ENCODE data around the gene CNTROB. TPM values are rescaled to one million over a fixed set of nuclear protein-coding genes. Genes with fewer than 3 reads are reported as not detected.

CNTROB gene
- total RNA-seq, 2 donors from 2014 or later = 14.0 to 27.0 TPM

DNA sequence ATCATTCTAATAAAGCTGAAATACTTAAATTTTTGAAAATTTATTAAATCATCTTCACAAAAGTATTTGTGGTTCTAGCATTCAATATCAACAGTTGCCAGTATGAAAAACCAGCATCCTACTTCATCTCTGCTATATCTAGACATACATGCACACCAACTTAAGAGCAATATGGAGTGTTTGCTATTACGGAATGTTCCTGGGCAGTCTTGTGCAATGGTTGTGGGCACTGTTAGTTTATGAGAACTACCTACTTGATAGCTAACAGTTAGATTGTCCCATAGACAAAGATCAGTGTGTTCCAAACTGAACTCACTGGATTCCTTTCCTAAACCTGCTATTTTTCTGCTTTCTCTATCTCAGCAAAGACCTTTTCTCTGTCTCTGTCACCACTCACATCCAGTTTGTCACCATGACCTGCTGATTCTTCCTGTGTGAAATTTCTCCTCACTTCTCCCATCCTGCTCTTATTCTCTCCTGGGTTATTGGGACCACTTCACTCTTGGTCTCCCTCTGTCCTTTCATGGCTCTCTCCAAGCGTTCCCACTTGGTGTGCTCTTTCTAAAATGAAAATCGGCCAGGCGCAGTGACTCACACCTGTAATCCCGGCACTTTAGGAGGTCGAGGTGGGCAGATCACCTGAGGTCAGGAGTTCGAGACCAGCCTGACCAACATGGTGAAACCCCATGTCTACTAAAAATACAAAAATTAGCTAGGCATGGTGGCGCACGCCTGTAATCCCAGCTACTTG is 27.7 kb downstream of the CNTROB start:
- TF ChIP-seq CTCF (IDR thresholded peaks at IDR 0.05) = no peak
- TF ChIP-seq POLR2A (IDR thresholded peaks at IDR 0.05) = no peak
- 72 to 74% methylated on average over 8 to 9 of the region's 9 CpGs for WGBS, 2 donors
- Histone ChIP-seq H3K4me3 (no peak overlapping the region), H3K27me3 (no peaks in the 10 kb centered on the region), H3K36me3 (replicated peaks in 1 of 2; ENCODE audit: insufficient read depth in 1 of 2, low read depth in 2 of 2) (no peaks in the 10 kb centered on the region), H3K4me1 (no peaks in the 10 kb centered on the region), H3K9me3 (no peaks in the 10 kb centered on the region), H3K27ac (no peak overlapping the region)
- DNase-seq (no peak), ATAC-seq (no peak)
- intact Hi-C loops (cut with DNase I) = no loop called here

DNA sequence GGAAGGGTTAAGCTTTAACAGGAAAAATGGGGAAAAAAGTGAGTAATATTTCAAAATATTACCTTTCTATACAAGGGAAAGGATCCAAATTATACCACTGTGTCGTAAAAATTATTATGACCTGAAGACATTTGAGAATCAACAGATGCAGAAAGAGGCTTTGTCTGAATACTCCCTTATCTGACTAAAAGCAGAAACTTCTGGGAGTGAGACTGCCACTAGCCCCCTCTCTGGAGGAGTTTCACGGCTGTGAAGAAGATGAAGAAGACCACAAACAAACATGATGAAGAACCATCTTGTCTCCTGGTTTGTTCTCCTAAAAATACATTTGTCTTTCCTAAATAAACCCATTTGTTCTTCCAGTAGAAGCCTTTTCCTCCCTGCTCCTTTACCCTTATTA is 29.4 kb downstream of the CNTROB start:
- WGBS, 2 donors = 38 to 41% methylated on average over 2 of the region's 2 CpGs
- TF ChIP-seq POLR2A (IDR thresholded peaks at IDR 0.05) (no peak), CTCF (IDR thresholded peaks at IDR 0.05) (no peak)
- ATAC-seq (no peak), DNase-seq (no peak)
- no peaks in the 10 kb centered on the region for H3K27me3 ChIP-seq
- no peak overlapping the region for H3K27ac ChIP-seq
- intact Hi-C loops (cut with DNase I) = no loop called here
- no peaks in the 10 kb centered on the region for H3K4me1 ChIP-seq
- H3K9me3 ChIP-seq = no peaks in the 10 kb centered on the region
- H3K36me3 ChIP-seq (replicated peaks in 1 of 2; ENCODE audit: insufficient read depth in 1 of 2, low read depth in 2 of 2) = no peaks in the 10 kb centered on the region
- no peak overlapping the region for H3K4me3 ChIP-seq

DNA sequence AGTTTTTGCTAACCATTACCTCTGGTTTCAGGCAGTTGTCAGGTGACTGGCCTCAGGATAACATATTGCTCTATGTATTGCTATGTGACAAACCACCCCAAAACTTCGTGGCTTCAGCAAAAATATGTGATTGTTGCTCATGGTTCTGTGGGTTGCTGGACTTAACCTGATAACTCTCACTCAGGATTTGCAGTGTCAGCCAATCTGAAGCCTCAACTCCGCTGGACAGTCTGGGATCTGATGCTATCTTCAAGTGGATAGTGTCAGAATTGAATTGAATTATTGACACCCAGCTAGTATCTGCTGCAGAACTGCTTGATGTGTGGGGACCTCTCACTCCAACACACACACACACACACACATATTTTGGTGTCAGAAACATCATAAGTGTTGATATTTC is 35.7 kb downstream of the CNTROB start:
- H3K4me1 ChIP-seq = no peaks in the 10 kb centered on the region
- H3K9me3 ChIP-seq = no peaks in the 10 kb centered on the region
- intact Hi-C loops (cut with DNase I) = no loop called here
- 56 to 64% methylated on average over 2 of the region's 2 CpGs for WGBS, 2 donors
- TF ChIP-seq POLR2A (IDR thresholded peaks at IDR 0.05) = no peak
- TF ChIP-seq CTCF (IDR thresholded peaks at IDR 0.05) = no peak
- no peak for DNase-seq
- no peaks in the 10 kb centered on the region for H3K36me3 ChIP-seq (replicated peaks in 1 of 2; ENCODE audit: insufficient read depth in 1 of 2, low read depth in 2 of 2)
- no peak overlapping the region for H3K27ac ChIP-seq
- no peak for ATAC-seq
- H3K4me3 ChIP-seq = no peak overlapping the region
- H3K27me3 ChIP-seq = no peaks in the 10 kb centered on the region

GRCh38 chr17:7969433-7969832 is 37.4 kb downstream of the CNTROB start:
- Histone ChIP-seq H3K9me3 (peaks cover 0 to 6% (median 0%) of the 10 kb centered on the region in 3 donors), H3K27ac (no peak overlapping the region), H3K4me1 (no peaks in the 10 kb centered on the region), H3K36me3 (replicated peaks in 1 of 2; ENCODE audit: insufficient read depth in 1 of 2, low read depth in 2 of 2) (no peaks in the 10 kb centered on the region), H3K27me3 (no peaks in the 10 kb centered on the region), H3K4me3 (no peak overlapping the region)
- intact Hi-C loops (cut with DNase I) = no loop called here
- TF ChIP-seq POLR2A (IDR thresholded peaks at IDR 0.05) = no peak
- TF ChIP-seq CTCF (IDR thresholded peaks at IDR 0.05) = no peak
- 63 to 78% methylated on average over 6 of the region's 6 CpGs for WGBS, 2 donors
- ATAC-seq (no peak), DNase-seq (no peak)

DNA sequence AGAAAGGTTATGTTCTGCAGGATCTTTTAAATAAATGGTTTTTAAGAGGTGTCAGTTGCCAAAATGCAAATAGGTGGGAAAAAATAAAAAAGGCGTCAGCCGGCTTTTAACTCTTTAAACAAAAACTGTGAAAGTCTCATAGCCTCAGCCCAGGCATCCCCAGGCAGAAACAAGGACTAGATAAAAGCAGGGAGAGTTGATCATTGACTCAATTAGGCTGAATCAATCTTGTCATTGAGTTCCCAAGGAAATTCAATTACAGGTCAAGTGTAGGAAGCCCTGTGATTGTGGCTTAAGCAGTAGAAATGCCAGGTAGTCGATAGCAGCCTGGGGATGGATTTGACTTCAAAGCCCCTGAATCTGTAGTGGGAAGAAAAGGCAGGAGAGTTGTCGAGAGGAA is 39.6 kb downstream of the CNTROB start:
- H3K27ac ChIP-seq = no peak overlapping the region
- ATAC-seq = no peak
- TF ChIP-seq CTCF (IDR thresholded peaks at IDR 0.05) (no peak), POLR2A (IDR thresholded peaks at IDR 0.05) (no peak)
- no peak for DNase-seq
- H3K9me3 ChIP-seq = peaks cover 0 to 12% (median 0%) of the 10 kb centered on the region in 3 donors
- intact Hi-C loops (cut with DNase I) = no loop called here
- H3K4me3 ChIP-seq = no peak overlapping the region
- H3K36me3 ChIP-seq (replicated peaks in 1 of 2; ENCODE audit: insufficient read depth in 1 of 2, low read depth in 2 of 2) = no peaks in the 10 kb centered on the region
- no peaks in the 10 kb centered on the region for H3K27me3 ChIP-seq
- H3K4me1 ChIP-seq = no peaks in the 10 kb centered on the region
- 57 to 62% methylated on average over 4 of the region's 4 CpGs for WGBS, 2 donors

All from body of pancreas (tissue), 4 donors.